Cardiac septum (tissue), 1 donor: ENCODE results near the gene FAAH2. TPM values are rescaled to one million over a fixed set of nuclear protein-coding genes. Genes with fewer than 3 reads are reported as not detected.
"Not testable (repeated sequence)": the region's sequence is repeated elsewhere in the genome, so short reads cannot be mapped to it uniquely, and the experiment has no call there.

Experiments used
- DNase-seq: peaks from one replicate; pipeline ENCODE4 v3.0.0-alpha.2; 2020; ENCODE audit warnings: low spot score
- intact Hi-C: fragments of 100-400 bp; cut with DNase I; formaldehyde crosslinking; loops from one replicate; pipeline ENCODE4 v1.14.0; 2022
- long read RNA-seq: library from polyadenylated mRNA; unstranded; transcript quantifications from one replicate; pipeline ENCODE4 v2.0.0, GENCODE V29; 2021
- total RNA-seq: library from RNA; stranded (reverse); fragmentation: NEBNext Ultra II Directional; extraction: Animal tissue kit (Norgen Biotek cat#: 25700); gene quantifications from one replicate; pipeline ENCODE4 v1.2.1, GENCODE V29; 2021
- donor health status: DM: no; HTN: no; CAD: no.

The FAAH2 gene, protein sequence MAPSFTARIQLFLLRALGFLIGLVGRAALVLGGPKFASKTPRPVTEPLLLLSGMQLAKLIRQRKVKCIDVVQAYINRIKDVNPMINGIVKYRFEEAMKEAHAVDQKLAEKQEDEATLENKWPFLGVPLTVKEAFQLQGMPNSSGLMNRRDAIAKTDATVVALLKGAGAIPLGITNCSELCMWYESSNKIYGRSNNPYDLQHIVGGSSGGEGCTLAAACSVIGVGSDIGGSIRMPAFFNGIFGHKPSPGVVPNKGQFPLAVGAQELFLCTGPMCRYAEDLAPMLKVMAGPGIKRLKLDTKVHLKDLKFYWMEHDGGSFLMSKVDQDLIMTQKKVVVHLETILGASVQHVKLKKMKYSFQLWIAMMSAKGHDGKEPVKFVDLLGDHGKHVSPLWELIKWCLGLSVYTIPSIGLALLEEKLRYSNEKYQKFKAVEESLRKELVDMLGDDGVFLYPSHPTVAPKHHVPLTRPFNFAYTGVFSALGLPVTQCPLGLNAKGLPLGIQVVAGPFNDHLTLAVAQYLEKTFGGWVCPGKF
- total RNA-seq, result 0.19 TPM
- long read RNA-seq, result 0 reads

DNA sequence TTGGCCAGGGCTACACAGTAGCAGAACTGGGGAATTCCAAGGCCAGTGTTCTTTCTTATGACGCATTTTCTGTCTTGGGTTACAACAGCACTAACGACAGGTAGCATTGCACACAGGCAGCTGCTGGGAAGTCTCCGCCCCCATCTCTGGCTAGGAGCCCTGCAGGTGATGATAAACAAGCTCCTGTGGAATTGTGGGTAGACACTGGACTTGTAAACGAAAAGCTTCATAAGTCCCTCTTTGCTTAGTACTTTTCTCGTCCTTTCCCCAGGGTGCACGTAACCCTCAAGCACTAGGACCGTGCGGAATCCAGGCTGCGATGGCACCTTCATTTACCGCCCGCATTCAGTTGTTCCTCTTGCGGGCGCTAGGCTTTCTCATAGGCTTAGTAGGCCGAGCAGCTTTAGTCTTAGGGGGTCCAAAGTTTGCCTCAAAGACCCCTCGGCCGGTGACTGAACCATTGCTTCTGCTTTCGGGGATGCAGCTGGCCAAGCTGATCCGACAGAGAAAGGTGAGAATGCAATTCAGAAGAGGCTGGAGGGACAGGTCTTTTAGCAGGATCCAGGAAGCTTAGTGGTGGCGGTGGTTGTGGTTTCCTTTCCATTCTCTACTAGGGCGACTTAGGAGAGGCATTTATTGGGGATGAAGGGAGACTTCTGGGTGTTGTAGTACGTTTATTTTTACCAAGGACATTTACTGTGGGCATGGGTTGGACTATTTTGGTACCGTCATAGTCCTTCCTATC, at the start of gene FAAH2:
TSS of gene FAAH2 (plus strand) at position 200 of the 745 bp plus-strand sequence. CDS start at position 320, 120 bp downstream.
- intact Hi-C loops, result no loop called here
- DNase-seq, result no peak

DNA sequence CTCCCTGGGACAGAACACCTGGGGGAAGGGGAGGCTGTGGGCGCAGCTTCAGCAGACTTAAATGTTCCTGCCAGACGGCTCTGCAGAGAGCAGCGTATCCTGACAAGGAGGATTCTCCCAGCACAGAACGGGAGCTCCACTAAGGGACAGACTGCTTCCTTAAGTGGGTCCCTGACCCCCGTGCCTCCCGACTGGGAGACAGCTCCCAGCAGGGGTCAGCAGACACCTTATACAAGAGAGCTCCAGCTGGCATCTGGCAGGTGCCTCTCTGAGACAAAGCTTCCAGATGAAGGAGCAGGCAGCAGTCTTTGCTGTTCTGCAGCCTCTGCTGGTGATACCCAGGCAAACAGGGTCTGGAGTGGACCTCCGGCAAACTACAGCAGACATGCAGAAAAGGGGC, 44.5 kb upstream of the FAAH2 start:
- no peak for DNase-seq
- intact Hi-C loops, result no loop called here

DNA sequence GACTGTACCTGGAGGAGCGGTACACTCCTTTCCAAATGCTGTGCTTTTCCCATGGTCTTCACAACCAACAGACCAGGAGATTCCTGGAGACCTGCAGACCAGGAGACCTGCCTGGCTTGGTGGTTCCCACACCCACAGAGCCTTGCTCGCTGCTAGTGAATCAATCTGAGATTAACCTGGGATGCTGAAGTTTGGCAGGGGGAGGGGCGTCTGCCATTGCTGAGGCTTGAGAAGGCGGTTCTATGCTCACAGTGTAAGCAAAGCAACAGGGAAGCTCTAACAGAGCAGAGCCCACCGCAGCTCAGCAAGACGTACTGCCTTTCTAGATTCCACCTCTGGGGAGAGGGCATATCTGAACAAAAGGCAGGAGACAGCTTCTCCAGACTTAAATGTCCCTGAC, 34.5 kb upstream of the FAAH2 start:
- no peak for DNase-seq
- intact Hi-C loops, result no loop called here

DNA sequence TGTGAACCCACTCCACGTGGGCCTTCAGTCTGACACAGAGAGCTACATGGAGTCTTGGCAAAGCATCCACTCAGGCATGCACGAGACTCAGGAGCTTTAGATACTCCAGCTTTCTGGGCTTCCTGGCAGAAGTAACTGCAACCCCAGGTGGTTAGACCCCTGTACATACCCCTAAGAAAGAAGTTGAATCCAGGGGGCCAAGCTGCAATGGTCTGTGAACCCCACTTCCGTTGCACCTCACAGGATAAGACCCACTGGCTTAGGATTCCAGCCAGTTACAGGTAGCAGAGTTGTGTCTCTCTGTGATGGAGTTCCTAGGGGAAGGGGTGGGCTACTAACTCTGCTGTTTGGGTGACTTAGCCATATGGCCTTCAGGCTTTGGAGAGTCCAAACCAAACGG, 21.4 kb upstream of the FAAH2 start:
- intact Hi-C loops, result no loop called here
- DNase-seq, result no peak

DNA sequence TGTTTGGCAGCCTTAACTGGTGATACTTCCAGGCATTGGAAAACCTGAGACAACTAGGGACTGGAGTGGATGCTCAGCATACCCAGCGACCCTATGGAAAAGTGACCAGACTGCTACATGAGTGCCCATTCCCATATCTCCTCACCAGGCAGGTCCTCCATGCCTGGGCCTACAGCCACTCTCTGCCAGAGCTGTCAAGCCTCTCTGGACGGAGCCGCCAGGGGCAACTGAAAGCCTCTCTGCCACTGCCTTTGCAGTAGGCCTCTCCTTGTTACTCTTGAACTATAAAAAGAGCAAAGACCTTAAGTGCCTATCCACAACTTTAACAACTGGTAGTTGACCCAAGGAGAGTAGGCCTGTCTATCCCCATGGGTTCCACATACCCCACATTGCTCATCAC, 20.2 kb upstream of the FAAH2 start:
- no peak for DNase-seq
- intact Hi-C loops, result no loop called here

GRCh38 chrX:57266871-57267270, 19.6 kb upstream of the FAAH2 start:
- DNase-seq, result no peak
- intact Hi-C loops, result no loop called here

DNA sequence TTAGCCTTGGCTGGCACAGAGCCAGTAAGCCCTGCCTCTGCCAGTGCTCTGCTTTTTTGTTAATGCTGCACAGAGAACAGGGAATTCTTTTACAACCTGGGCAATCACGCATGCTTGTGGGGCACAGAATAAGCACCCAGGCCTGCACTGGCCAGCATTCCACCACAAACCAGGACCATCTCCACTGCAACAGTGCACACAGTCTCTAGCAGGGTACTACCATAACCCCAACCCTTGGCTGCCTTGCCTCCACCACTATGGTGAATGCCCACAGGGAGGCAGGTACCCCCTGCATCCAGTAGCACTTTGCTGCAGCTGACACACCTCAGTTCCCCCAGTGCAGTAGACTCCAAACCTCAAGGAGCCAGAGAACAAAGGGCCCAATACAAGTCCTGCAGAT, 19.2 kb upstream of the FAAH2 start:
- intact Hi-C loops, result no loop called here
- DNase-seq, result no peak

DNA sequence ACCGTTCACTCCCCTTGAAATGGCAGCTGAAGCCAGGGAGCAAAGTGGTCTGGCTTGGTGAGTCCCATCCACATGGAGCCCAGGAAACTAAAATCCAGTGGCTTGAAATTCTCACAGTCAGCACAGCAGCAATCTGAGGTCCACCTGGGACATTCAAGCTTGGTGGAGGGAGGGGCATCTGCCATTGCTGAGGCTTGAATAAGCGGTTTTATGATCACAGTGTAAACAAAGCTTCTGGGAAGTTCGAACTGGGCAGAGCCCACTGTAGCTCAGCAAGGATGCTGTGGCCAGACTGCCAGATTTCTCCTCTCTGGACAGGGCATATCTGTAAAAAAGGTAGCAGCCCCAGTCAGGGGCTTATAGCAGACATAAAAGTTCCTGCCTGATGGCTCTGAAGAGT, 15.5 kb upstream of the FAAH2 start:
- DNase-seq, result no peak
- intact Hi-C loops, result no loop called here

DNA sequence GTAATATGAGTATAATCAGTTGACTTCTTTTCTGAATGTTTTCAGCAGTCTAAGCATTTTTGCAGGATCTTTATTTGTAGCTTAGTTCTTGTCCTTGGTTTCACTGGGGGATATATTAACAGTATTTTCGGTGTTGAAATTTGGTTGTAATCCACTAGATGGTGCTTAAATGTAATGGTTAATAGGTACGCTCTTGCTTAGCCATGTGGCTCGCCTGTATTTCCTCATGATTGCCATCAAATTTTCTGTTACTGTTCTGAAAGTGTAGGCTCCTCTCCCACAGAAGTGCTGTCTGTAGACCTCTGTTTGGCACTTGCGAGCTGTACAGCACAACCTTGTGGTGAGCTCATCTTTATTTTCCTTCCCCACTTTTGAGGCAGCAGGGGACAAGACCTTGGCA, 3.9 kb upstream of the FAAH2 start:
- no peak for DNase-seq
- intact Hi-C loops, result no loop called here

DNA sequence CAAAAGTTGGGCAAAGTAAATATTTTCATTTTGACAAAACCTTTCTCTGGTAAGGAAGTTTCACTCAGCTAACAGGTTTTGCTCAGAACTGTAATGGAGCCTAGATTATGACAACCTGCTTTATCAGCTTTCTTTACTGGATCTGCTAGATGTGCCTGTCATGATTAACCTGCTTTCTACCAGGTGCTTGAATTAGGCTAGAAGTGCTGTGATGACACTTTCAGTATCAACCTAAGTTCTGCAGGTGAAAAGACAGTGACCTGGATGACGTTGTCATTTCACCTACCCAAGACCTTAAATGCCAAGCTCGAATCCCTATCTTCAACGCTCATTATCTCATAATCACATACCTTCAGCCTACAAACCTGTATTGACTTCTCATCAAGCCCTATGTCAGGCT, 1.5 kb upstream of the FAAH2 start:
- intact Hi-C loops, result no loop called here
- DNase-seq, result no peak

GRCh38 chrX:57289089-57289488, 2.6 kb downstream of the FAAH2 start:
- intact Hi-C loops, result no loop called here
- DNase-seq, result no peak

GRCh38 chrX:57294961-57295360, 8.5 kb downstream of the FAAH2 start:
- DNase-seq, result no peak
- intact Hi-C loops, result no loop called here

- DNase-seq, intact Hi-C loops: not testable (repeated sequence)
Measured at GRCh38 chrX:57295679-57296078, 9.2 kb downstream of the FAAH2 start.

DNA sequence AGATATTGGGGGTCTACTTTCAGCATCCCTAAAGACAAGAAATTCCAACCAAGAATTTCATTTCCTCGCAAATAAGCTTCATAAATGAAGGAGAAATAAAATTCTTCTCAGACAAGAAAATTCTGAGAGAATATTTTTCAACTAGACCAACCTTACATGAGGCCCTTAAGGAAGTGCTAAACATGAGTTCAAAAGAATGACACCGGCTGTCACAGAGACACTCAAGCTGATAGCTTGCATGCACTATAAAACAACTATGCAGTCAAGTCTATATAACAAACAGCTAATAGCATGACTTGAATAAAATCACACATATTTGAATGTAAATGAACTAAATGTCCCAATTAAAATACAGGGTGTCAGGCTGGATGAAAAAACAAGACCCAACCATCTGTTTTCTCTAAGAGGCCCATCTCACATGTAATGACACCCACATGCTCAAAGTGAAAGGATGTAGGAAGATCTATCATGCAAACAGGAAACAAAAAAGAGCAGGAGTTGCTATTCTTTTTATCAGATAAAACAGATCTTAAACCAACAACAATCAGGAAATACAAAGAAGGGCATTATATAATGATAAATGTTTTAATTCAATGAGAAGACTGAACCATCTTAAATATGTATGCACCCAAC, 27.2 kb downstream of the FAAH2 start:
- no peak for DNase-seq
- intact Hi-C loops, result no loop called here

DNA sequence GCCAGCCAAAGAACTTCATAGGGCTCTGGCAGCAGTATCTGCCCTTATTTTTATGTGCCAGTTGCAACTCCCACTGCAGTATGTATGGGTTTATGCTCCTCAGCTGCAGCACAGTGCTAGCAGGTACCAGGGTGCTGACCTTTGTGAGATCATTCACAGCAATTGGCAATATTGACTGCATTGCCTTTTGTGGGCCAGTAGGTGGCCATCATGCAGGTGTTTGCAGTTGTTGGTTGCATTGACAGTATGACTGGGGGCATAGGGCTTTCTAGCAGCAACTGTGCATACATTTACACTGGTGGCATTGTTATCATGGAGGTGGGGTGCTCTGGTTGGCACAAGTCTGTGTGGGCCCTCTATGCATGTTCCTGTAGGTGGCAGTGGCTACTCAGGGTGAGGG, 42.5 kb downstream of the FAAH2 start:
- DNase-seq, result no peak
- intact Hi-C loops, result no loop called here

GRCh38 chrX:57335790-57336189, 49.3 kb downstream of the FAAH2 start:
- intact Hi-C loops, DNase-seq: not testable (repeated sequence)

GRCh38 chrX:57353472-57354132, 67.1 kb downstream of the FAAH2 start:
- intact Hi-C loops, result no loop called here
- no peak for DNase-seq

DNA sequence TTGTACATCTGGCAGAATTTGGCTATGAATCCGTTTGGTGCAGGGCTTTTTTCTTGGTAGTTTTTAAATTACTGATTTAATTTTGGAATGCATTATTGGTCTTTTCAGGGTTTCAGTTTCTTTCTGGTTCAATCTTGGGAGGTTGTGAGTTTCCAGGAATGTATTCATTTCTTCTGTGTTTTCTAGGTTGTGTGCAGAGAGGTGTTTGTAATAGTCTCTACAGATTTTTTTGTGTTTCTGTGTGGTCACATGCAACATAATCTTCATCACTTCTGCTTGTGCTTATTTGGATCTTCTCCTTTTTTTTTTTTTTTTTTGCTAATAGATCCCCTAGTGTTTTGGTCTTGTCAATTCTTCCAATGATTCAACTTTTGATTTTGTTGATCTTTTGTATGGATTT, 77.6 kb downstream of the FAAH2 start:
- intact Hi-C loops, result no loop called here
- no peak for DNase-seq

GRCh38 chrX:57366430-57366829, 79.9 kb downstream of the FAAH2 start:
- intact Hi-C loops, result no loop called here
- no peak for DNase-seq

DNA sequence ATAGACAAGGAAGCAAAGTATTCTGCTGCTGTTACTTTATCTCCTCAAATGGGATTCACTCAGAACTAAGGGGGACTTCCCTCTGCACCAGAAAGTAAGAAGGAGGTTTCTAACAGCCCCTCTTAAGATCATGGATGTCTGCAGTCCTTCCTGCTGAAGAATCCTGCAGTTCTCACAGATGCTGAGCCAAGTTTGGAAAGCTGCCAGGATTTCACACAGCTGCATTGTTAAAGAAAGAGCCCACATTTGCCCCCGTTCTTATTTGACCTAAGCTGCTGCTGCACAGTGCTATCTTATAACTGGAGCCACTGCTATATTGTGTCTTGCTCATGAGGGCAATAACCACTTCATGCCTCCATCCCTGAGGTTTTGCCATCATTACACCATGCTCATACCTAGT, 81.1 kb downstream of the FAAH2 start:
- no peak for DNase-seq
- intact Hi-C loops, result no loop called here
